K562 (cell line): ENCODE data around the gene SCUBE1.

Source experiments
- EP300 ChIP-seq: IDR thresholded peaks from 2 replicates; pipeline ENCODE4 v1.6.1; 2012; ENCODE audit warnings: low read length, improper control_type of control experiment
- POLR2A ChIP-seq: fragments of 450-650 bp; conservative IDR thresholded peaks from 2 replicates; pipeline ENCODE4 v1.6.1; 2016
- TCFL5 ChIP-seq: fragments of 250-450 bp; sonication (Bioruptor Pico); conservative IDR thresholded peaks from 2 replicates; pipeline ENCODE4 v1.6.1; 2021; ENCODE audit warnings: mild to moderate bottlenecking, moderate library complexity, matching md5 sums
- ZNF449 ChIP-seq: fragments of 250-450 bp; sonication (Bioruptor Pico); IDR thresholded peaks from 2 replicates; pipeline ENCODE4 v1.8.0; 2022; ENCODE audit warnings: moderate library complexity, mild to moderate bottlenecking, inconsistent platforms

- TF ChIP-seq POLR2A (no peak), EP300 (no peak), ZNF449 (CRISPR knock-in tag) (no peak), TCFL5 (CRISPR knock-in tag) (no peak)
Measured at GRCh38 chr22:43287441-43287840, 55.7 kb downstream of the SCUBE1 start.
